Epithelial cell of proximal tubule (primary cell): ENCODE data around the gene MACROH2A2. TPM values are rescaled to one million over a fixed set of nuclear protein-coding genes. Genes with fewer than 3 reads are reported as not detected.

Experiments used
- DNase-seq: peaks from one replicate; pipeline ENCODE4 v3.0.0-alpha.2; 2011; ENCODE audit warnings: low read depth
- H3K4me3 ChIP-seq: 2 replicates; pipeline ENCODE4 v1.5.1; 2011; ENCODE audit warnings: low read depth, mild to moderate bottlenecking, low read length
- CTCF ChIP-seq: conservative IDR thresholded peaks from 2 replicates; pipeline ENCODE4 v1.5.1; 2012; ENCODE audit warnings: low read depth, mild to moderate bottlenecking, low read length
- total RNA-seq: library from RNA; depleted of rRNA; stranded (reverse); fragments of >200 nt; gene quantifications from 2 replicates; pipeline ENCODE4 v1.2.3, GENCODE V29; 2015

Gene MACROH2A2
- total RNA-seq, 1 donor from 2014 or later, result 62.8 TPM

GRCh38 chr10:70067586-70067985 is 14.9 kb downstream of the MACROH2A2 start:
- TF ChIP-seq CTCF, result no peak
- H3K4me3 ChIP-seq, result no peak overlapping the region
- no peak for DNase-seq

- H3K4me3 ChIP-seq, result no peak overlapping the region
- no peak for DNase-seq
Measured at GRCh38 chr10:70068925-70069324, 16.3 kb downstream of the MACROH2A2 start.

GRCh38 chr10:70069346-70069745 is 16.7 kb downstream of the MACROH2A2 start:
- no peak for TF ChIP-seq CTCF
- DNase-seq, result no peak

More at GRCh38 chr10:70068925-70069324, 16.3 kb downstream of the MACROH2A2 start:
- TF ChIP-seq CTCF, result no peak

GRCh38 chr10:70070834-70071233 is 18.2 kb downstream of the MACROH2A2 start:
- no peak for DNase-seq
- no peak for TF ChIP-seq CTCF
- H3K4me3 ChIP-seq, result no peak overlapping the region

More at GRCh38 chr10:70069346-70069745, 16.7 kb downstream of the MACROH2A2 start:
- no peak overlapping the region for H3K4me3 ChIP-seq

GRCh38 chr10:70074165-70074564 is 21.5 kb downstream of the MACROH2A2 start:
- no peak for DNase-seq
- H3K4me3 ChIP-seq, result no peak overlapping the region
- TF ChIP-seq CTCF, result no peak

- no peak overlapping the region for H3K4me3 ChIP-seq
- TF ChIP-seq CTCF, result no peak
- DNase-seq, result no peak
Measured at GRCh38 chr10:70074971-70075370, 22.3 kb downstream of the MACROH2A2 start.

GRCh38 chr10:70078329-70078728 is 25.7 kb downstream of the MACROH2A2 start:
- no peak overlapping the region for H3K4me3 ChIP-seq
- no peak for DNase-seq
- TF ChIP-seq CTCF, result no peak
